Natural killer cell (primary cell): ENCODE results near the gene USP11. TPM values are rescaled to one million over a fixed set of nuclear protein-coding genes. Genes with fewer than 3 reads are reported as not detected.
A peak's percentile ranks its signal among the peaks of the same experiment; 100 is the strongest.

ENCODE experiments used
- ATAC-seq, 3 donors: fragments of 150-1000 bp in 2 of 3; fragments of 200-7000 bp in 1 of 3; cut with Tn5 transposase; 1 replicate in 1 of 3; 2 replicates in 2 of 3; pipeline ENCODE4 v1.10.0; 2021; ENCODE audit warnings: mild to moderate bottlenecking in 2 of 3, moderate library complexity in 2 of 3
- DNase-seq, 2 donors: peaks; one replicate each; pipeline versions ENCODE4 v3.0.0 to v3.0.0-alpha.2; 2013 to 2021; ENCODE audit warnings: mixed read lengths in 1 of 2
- H3K27ac ChIP-seq: one replicate; pipeline ENCODE4 v1.5.1; 2013; ENCODE audit warnings: mild to moderate bottlenecking, low read length
- H3K27me3 ChIP-seq: one replicate; pipeline ENCODE4 v1.6.1; 2013; ENCODE audit warnings: low read length; ENCODE audit not compliant: control insufficient read depth, insufficient read depth
- H3K36me3 ChIP-seq: one replicate; pipeline ENCODE4 v1.6.1; 2013; ENCODE audit warnings: low read length; ENCODE audit not compliant: control insufficient read depth, insufficient read depth
- H3K4me1 ChIP-seq: one replicate; pipeline ENCODE4 v1.6.1; 2013; ENCODE audit warnings: low read length; ENCODE audit not compliant: control insufficient read depth, insufficient read depth
- H3K4me3 ChIP-seq: one replicate; pipeline ENCODE4 v1.5.1; 2013; ENCODE audit warnings: low read length
- H3K9me3 ChIP-seq: one replicate; pipeline ENCODE4 v1.6.1; 2013; ENCODE audit warnings: low read length; ENCODE audit not compliant: control insufficient read depth, insufficient read depth
- H3K27ac Mint-ChIP-seq, 2 donors: one replicate each; pipeline ENCODE4 v1.8.0; 2022; ENCODE audit warnings: mild to moderate bottlenecking in 2 of 2, mixed read lengths in 2 of 2, moderate library complexity in 1 of 2
- H3K27me3 Mint-ChIP-seq, 2 donors: one replicate each; pipeline ENCODE4 v1.8.0; 2022; ENCODE audit warnings: low read depth in 2 of 2, mixed read lengths in 2 of 2
- H3K36me3 Mint-ChIP-seq: one replicate; pipeline ENCODE4 v1.8.0; 2022; ENCODE audit warnings: mixed read lengths
- H3K4me1 Mint-ChIP-seq, 2 donors: one replicate each; pipeline ENCODE4 v1.8.0; 2022; ENCODE audit warnings: mixed read lengths in 2 of 2
- H3K4me3 Mint-ChIP-seq: one replicate; pipeline ENCODE4 v1.8.0; 2022; ENCODE audit warnings: mild to moderate bottlenecking, moderate library complexity, mixed read lengths
- H3K9me3 Mint-ChIP-seq, 2 donors: one replicate each; pipeline ENCODE4 v1.8.0; 2022; ENCODE audit warnings: mixed read lengths in 2 of 2
- WGBS: methylation state at CpG from one replicate; pipeline ENCODE4 v1.1.7; 2013; ENCODE audit warnings: missing lambda C conversion rate; ENCODE audit not compliant: insufficient coverage; 5-methylcytosine and 5-hydroxymethylcytosine counted together
- intact Hi-C: fragments of 100-400 bp; cut with micrococcal nuclease; formaldehyde crosslinking; loops from one replicate; pipeline ENCODE4 v1.14.2; 2022
- total RNA-seq, 4 donors: library from RNA; stranded (reverse); fragments of 120-200 nt in 1 of 4; gene quantifications; one replicate each; pipeline versions ENCODE4 v1.2.3 to v1.2.4, GENCODE V29; 2013 to 2022
- TF ChIP-seq, protein P1 (sequence below): fragments of 200-600 bp; IDR thresholded peaks from one replicate; pipeline ENCODE4 v1.8.0; 2022; ENCODE audit warnings: antibody characterized with exemption

The USP11 gene
- total RNA-seq, 3 donors from 2014 or later (not counting 1 experiment from before 2014, with no cell fraction given): 107 to 131 (median 108) TPM

- peak overlapping the region; percentile 37 for H3K4me3 Mint-ChIP-seq
- peak overlapping the region; percentile 97 to 99 for H3K27ac Mint-ChIP-seq
- H3K4me1 Mint-ChIP-seq: peaks cover 17 to 20% of the 10 kb centered on the region in 2 donors
Observed at GRCh38 chrX:47231167-47231566, 1.6 kb upstream of the USP11 start.

GRCh38 chrX:47232197-47232802 lies 509 bp upstream of the USP11 start:
- Mint-ChIP-seq H3K27me3 (no peaks in the 10 kb centered on the region), H3K4me3 (peak overlapping the region; percentile 98), H3K36me3 (no peaks in the 10 kb centered on the region), H3K27ac (peak overlapping the region; percentile 97 to 99), H3K4me1 (peaks cover 17 to 20% of the 10 kb centered on the region in 2 donors), H3K9me3 (no peaks in the 10 kb centered on the region)
- no peaks in the 10 kb centered on the region for H3K27me3 ChIP-seq
- 69% methylated on average over 8 of the region's 8 CpGs for WGBS
- DNase-seq: no peak
- H3K4me3 ChIP-seq: peak overlapping the region; percentile 70
- H3K27ac ChIP-seq: peak overlapping the region; percentile 98
- H3K4me1 ChIP-seq: peaks cover 8% of the 10 kb centered on the region
- ATAC-seq: no peak
- TF ChIP-seq, protein P1, sequence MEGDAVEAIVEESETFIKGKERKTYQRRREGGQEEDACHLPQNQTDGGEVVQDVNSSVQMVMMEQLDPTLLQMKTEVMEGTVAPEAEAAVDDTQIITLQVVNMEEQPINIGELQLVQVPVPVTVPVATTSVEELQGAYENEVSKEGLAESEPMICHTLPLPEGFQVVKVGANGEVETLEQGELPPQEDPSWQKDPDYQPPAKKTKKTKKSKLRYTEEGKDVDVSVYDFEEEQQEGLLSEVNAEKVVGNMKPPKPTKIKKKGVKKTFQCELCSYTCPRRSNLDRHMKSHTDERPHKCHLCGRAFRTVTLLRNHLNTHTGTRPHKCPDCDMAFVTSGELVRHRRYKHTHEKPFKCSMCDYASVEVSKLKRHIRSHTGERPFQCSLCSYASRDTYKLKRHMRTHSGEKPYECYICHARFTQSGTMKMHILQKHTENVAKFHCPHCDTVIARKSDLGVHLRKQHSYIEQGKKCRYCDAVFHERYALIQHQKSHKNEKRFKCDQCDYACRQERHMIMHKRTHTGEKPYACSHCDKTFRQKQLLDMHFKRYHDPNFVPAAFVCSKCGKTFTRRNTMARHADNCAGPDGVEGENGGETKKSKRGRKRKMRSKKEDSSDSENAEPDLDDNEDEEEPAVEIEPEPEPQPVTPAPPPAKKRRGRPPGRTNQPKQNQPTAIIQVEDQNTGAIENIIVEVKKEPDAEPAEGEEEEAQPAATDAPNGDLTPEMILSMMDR: no peak
- no peaks in the 10 kb centered on the region for H3K9me3 ChIP-seq
- intact Hi-C loops: no loop called here
- peaks cover 10% of the 10 kb centered on the region for H3K36me3 ChIP-seq

More at GRCh38 chrX:47231167-47231566, 1.6 kb upstream of the USP11 start:
- Mint-ChIP-seq H3K27me3 (no peaks in the 10 kb centered on the region), H3K36me3 (no peaks in the 10 kb centered on the region), H3K9me3 (no peaks in the 10 kb centered on the region)
- intact Hi-C loops: no loop called here
- H3K36me3 ChIP-seq: peaks cover 21% of the 10 kb centered on the region
- no peaks in the 10 kb centered on the region for H3K9me3 ChIP-seq
- no peak overlapping the region for H3K27ac ChIP-seq
- H3K4me3 ChIP-seq: no peak overlapping the region
- ATAC-seq (no peak), DNase-seq (no peak)
- WGBS: 78% methylated on average over 2 of the region's 2 CpGs
- H3K27me3 ChIP-seq: no peaks in the 10 kb centered on the region
- TF ChIP-seq, protein P1: no peak
- peaks cover 8% of the 10 kb centered on the region for H3K4me1 ChIP-seq

DNA sequence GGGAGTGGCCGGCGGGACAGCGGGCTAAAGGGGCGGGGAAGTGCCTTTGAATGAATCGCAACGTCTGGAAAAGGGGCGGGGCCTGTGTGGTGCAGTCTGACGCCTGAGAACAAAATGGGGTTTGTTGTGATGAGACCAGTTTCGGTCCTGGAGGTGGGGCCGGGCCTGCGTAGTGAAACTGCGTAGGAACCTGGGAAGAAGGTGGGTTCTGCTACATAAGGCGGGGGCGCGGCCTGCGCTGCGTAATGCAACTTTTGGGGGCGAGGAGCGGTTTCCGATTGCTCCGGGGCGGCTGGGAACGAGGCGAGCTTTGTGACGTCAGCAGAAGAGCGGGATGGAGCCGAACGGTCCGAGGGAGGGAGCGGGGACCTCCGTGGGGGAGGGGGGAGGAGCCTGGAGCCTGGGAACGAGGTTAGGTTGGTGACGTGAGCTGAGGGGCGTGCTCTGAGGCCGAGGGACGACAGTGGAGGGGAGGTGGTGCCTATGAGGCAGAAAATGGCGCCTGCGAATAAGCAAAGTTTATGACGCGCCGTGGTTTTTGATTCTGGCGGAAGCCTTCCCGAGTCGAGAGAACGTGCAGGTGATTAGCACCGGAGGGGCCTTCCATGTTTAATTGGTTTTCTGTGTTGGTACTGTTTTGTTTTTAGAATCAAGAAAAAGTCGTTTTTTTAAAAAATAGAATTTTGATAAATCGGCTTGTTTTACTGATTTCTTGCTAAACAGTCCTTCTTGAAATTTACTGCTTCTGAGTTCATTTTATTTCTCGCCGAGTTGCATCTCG lies 714 bp downstream of the USP11 start:
- intact Hi-C loops: loop anchor here (1.0 kb wide), 1 partner anchor 16 kb away; no protein-coding TSS in a partner anchor
- DNase-seq (peak; percentile 86 to 97), ATAC-seq (peak; percentile 85 to 95 (median 85))
- Histone ChIP-seq H3K27me3 (no peaks in the 10 kb centered on the region), H3K36me3 (peaks cover 4% of the 10 kb centered on the region), H3K9me3 (no peaks in the 10 kb centered on the region), H3K27ac (peak overlapping the region; percentile 98), H3K4me1 (peaks cover 8% of the 10 kb centered on the region), H3K4me3 (peak overlapping the region; percentile 70)
- Mint-ChIP-seq H3K9me3 (no peaks in the 10 kb centered on the region), H3K4me3 (peak overlapping the region; percentile 98), H3K27ac (peak overlapping the region; percentile 97 to 99), H3K27me3 (no peaks in the 10 kb centered on the region), H3K36me3 (no peaks in the 10 kb centered on the region), H3K4me1 (peaks cover 17 to 20% of the 10 kb centered on the region in 2 donors)
- TF ChIP-seq, protein P1: no peak
- 0% methylated on average over 47 of the region's 51 CpGs for WGBS
